ENCODE measurements around the gene ZCWPW1.

DNA sequence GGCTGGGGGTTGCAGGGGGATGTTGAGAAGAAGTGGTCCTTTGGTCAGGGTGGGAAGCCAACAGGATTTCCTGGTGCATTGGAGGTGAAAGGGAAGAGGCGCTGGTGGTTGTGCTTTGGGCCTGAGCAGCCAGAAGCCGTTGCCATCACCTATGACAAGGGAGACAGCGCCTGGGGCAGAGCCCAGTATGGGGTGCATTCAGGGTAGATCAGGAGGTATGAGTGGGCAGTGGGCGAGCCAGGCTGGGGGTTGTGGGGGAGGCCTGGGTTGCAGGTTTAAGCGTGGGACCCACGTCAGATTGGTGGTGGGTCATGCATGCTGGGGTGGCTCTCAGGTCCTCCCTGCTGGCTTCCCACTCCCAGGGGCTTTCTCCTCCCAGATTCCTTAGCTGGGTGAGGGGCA, 76.8 kb downstream of the ZCWPW1 start:
- TF ChIP-seq CTCF (IDR thresholded peaks at IDR 0.05; ENCODE audit: low read depth, low read length) (no peak), POLR2A (IDR thresholded peaks at IDR 0.05; ENCODE audit: extremely low read depth, insufficient read length) (no peak), MYC (IDR thresholded peaks at IDR 0.05; ENCODE audit: low read depth, low read length) (no peak)
- TF ChIP-seq, protein P1, sequence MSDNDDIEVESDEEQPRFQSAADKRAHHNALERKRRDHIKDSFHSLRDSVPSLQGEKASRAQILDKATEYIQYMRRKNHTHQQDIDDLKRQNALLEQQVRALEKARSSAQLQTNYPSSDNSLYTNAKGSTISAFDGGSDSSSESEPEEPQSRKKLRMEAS (IDR thresholded peaks at IDR 0.05; ENCODE audit: low read depth, low read length), result no peak
